ENCODE data around the gene NCKAP5.

GRCh38 chr2:132883430-132883829, 684.8 kb downstream of the NCKAP5 start:
- TF ChIP-seq POLR2AphosphoS5 (IDR thresholded peaks at IDR 0.05; ENCODE audit: control insufficient read depth, insufficient read depth, low read depth, low read length) = no peak
- no peak for TF ChIP-seq TCF7L2 (IDR thresholded peaks at IDR 0.05; ENCODE audit: low read depth, low read length)
- no peak for TF ChIP-seq AFF1 (IDR thresholded peaks at IDR 0.05; ENCODE audit: low read depth in 1 of 2, partially characterized antibody in 2 of 2)
- no peak for TF ChIP-seq NR2C2 (CRISPR knock-in tag; IDR thresholded peaks at IDR 0.05)
- TF ChIP-seq NR2C2 (tag; IDR thresholded peaks at IDR 0.05) = no peak

All from K562 (cell line).